Right atrium auricular region (tissue), 2 donors: Measurements from ENCODE around the gene LEMD2. TPM values are rescaled to one million over a fixed set of nuclear protein-coding genes. Genes with fewer than 3 reads are reported as not detected.

ENCODE experiments used
- DNase-seq: peaks from one replicate; pipeline ENCODE4 v3.0.0-alpha.2; 2019; ENCODE audit warnings: low spot score
- H3K27ac ChIP-seq, 2 donors: fragments of 200-600 bp; sonication (generic); 1 replicate in 1 of 2; 2 replicates in 1 of 2; pipeline ENCODE4 v1.5.1; 2016 to 2019
- H3K27me3 ChIP-seq, 2 donors: fragments of 200-600 bp; sonication (generic); one replicate each; pipeline versions ENCODE4 v1.5.1 to v1.6.0; 2017 to 2019
- H3K36me3 ChIP-seq: fragments of 200-600 bp; sonication (generic); one replicate; pipeline ENCODE4 v1.5.1; 2016
- H3K4me1 ChIP-seq, 2 donors: fragments of 200-600 bp; sonication (generic); one replicate each; pipeline versions ENCODE4 v1.5.1 to v1.6.0; 2017 to 2019
- H3K4me3 ChIP-seq, 2 donors: fragments of 200-600 bp; sonication (generic); 1 replicate in 1 of 2; 2 replicates in 1 of 2; pipeline ENCODE4 v1.5.1; 2017 to 2019; ENCODE audit warnings: mild to moderate bottlenecking in 1 of 2, moderate library complexity in 1 of 2
- H3K9me3 ChIP-seq, 2 donors: fragments of 200-600 bp; sonication (generic); one replicate each; pipeline ENCODE4 v1.5.1; 2019
- total RNA-seq, 2 donors: library from RNA; depleted of rRNA; stranded (reverse); fragments of >200 nt; gene quantifications; one replicate each; pipeline ENCODE4 v1.1.0, GENCODE V29; 2016
- TF ChIP-seq, protein P1 (sequence below), 2 donors: fragments of 200-600 bp; sonication (generic); IDR thresholded peaks; one replicate each; pipeline ENCODE4 v1.5.1; 2019; ENCODE audit warnings: antibody characterized with exemption in 2 of 2

LEMD2 gene
- total RNA-seq, 2 donors from 2014 or later, result 25.9 to 28.1 TPM

GRCh38 chr6:33824461-33825154, 35.7 kb upstream of the LEMD2 start:
- Histone ChIP-seq H3K27me3 (no peaks in the 10 kb centered on the region), H3K27ac (no peak overlapping the region), H3K36me3 (no peaks in the 10 kb centered on the region), H3K4me1 (peaks cover 0 to 6% of the 10 kb centered on the region in 2 donors), H3K4me3 (no peak overlapping the region), H3K9me3 (no peaks in the 10 kb centered on the region)
- peak; percentile 61 for DNase-seq
- TF ChIP-seq, protein P1, sequence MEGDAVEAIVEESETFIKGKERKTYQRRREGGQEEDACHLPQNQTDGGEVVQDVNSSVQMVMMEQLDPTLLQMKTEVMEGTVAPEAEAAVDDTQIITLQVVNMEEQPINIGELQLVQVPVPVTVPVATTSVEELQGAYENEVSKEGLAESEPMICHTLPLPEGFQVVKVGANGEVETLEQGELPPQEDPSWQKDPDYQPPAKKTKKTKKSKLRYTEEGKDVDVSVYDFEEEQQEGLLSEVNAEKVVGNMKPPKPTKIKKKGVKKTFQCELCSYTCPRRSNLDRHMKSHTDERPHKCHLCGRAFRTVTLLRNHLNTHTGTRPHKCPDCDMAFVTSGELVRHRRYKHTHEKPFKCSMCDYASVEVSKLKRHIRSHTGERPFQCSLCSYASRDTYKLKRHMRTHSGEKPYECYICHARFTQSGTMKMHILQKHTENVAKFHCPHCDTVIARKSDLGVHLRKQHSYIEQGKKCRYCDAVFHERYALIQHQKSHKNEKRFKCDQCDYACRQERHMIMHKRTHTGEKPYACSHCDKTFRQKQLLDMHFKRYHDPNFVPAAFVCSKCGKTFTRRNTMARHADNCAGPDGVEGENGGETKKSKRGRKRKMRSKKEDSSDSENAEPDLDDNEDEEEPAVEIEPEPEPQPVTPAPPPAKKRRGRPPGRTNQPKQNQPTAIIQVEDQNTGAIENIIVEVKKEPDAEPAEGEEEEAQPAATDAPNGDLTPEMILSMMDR (IDR thresholded peaks at IDR 0.05), result no peak

DNA sequence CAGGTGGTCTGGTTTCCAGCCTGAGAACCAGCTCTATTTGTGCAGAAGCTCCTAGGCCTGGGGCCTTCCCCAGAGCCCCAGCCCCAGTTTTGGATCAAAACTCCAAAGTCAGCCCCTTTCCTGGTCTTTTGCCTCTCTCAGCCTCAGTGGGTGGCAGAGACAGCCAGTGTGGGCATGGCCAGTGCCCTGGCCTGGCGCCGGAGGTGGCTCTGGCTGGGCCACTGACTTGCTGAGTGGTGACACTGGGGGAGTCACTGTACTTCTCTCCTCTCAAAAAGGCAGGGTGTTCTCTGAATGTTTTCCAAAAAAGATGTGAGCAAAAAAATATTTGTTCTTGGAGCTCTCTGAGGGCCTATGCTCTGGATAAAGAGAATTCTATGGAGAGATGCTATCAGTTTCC, 34.9 kb upstream of the LEMD2 start:
- peaks cover 0 to 2% of the 10 kb centered on the region in 2 donors for H3K4me1 ChIP-seq
- TF ChIP-seq, protein P1 (IDR thresholded peaks at IDR 0.05), result no peak
- no peak for DNase-seq
- no peak overlapping the region for H3K4me3 ChIP-seq
- no peaks in the 10 kb centered on the region for H3K9me3 ChIP-seq
- no peak overlapping the region for H3K27ac ChIP-seq
- H3K27me3 ChIP-seq, result no peaks in the 10 kb centered on the region
- no peaks in the 10 kb centered on the region for H3K36me3 ChIP-seq

DNA sequence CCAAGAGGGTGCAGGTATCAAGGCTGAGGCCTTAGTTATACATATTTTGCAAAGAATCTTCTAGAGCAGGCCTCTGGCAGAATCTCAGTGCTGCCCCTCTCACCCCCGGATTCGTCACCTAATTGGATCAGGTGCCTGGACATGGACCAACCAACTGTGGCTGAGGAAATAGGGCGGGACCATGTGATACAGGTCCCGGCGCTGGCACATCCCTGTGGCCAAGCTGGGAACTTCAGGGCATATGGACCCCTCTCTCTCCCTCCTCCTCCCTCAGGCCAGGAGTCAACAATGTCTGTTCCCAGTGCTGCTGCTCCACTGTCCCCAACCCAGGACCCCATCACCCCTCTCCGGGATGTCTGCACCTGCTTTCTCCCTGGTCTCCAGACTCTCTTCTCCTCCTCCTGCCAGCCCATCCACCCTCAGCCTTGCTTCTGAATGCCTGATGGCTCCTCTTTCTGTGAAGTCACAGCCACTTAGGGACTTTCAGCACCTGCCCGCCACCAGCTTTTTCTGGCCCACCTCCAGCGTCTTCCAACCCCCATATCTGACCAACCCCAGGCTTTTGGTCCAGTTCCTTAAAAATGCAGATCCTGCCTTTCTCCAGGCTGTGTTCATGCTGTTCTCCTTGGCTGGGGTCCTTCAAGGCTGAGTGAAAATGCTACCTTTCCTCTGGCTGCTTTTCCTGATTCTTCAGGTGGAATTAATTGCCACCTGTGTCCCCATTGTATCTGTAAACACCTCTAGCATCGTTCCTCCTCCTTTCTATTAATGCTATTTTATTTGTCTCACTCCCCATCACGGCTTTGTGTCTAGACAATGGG, 33.9 kb upstream of the LEMD2 start:
- DNase-seq, result no peak
- Histone ChIP-seq H3K9me3 (no peaks in the 10 kb centered on the region), H3K27me3 (no peaks in the 10 kb centered on the region), H3K4me1 (no peaks in the 10 kb centered on the region), H3K36me3 (no peaks in the 10 kb centered on the region), H3K27ac (no peak overlapping the region), H3K4me3 (no peak overlapping the region)
- TF ChIP-seq, protein P1 (IDR thresholded peaks at IDR 0.05), result no peak

- TF ChIP-seq, protein P1 (IDR thresholded peaks at IDR 0.05), result no peak
- no peaks in the 10 kb centered on the region for H3K27me3 ChIP-seq
These were observed 32.0 kb upstream of the LEMD2 start for GRCh38 chr6:33820784-33821520.

DNA sequence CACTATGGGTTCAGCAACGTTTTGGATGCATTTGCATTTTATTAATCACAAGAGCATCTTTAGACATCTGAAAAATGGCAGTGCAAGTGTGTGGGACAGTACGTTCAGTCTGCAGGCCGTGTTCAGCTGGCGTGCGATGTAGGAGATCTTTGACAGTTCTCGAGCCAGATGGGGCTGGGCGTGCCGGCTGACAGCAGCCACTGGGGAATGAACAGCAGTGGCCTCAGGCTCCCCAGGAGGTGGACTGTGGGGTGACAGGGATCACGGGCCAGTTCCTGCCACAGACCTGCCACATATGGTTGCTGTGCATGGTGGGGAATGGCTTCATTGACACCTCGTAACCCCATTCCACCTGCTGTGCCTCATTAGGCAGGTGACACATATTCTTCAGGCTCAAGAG, 31.3 kb upstream of the LEMD2 start:
- DNase-seq, result no peak
- TF ChIP-seq, protein P1 (IDR thresholded peaks at IDR 0.05), result no peak
- no peaks in the 10 kb centered on the region for H3K27me3 ChIP-seq

More at GRCh38 chr6:33820784-33821520, 32.0 kb upstream of the LEMD2 start:
- Histone ChIP-seq H3K4me1 (no peaks in the 10 kb centered on the region), H3K27ac (no peak overlapping the region), H3K36me3 (no peaks in the 10 kb centered on the region), H3K4me3 (no peak overlapping the region), H3K9me3 (no peaks in the 10 kb centered on the region)
- no peak for DNase-seq

More for the DNA sequence above, 31.3 kb upstream of the LEMD2 start:
- Histone ChIP-seq H3K27ac (no peak overlapping the region), H3K4me1 (no peaks in the 10 kb centered on the region), H3K36me3 (no peaks in the 10 kb centered on the region), H3K4me3 (no peak overlapping the region), H3K9me3 (no peaks in the 10 kb centered on the region)
